ENCODE results near the gene ERC1.
"Not testable (repeated sequence)": the region's sequence is repeated elsewhere in the genome, so short reads cannot be mapped to it uniquely, and the experiment has no call there.

The ERC1 gene

DNA sequence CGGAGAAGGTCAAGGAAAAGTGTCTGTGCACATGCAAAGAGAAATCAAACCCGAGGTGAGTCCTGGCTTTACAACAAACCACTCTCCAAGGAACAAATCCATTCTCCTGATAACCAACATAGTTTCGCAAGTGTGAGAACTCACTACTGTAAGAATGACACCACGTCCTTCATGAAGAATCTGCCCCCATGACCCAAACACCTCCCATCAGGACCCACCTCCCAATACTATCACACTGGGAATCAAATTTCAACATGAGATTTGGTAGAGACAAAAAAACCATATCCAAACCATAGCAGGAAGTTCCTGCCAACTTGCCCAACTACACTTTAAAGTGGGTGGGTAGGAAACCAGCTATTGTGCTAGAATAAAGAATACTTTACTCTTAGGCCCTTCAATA is 2.4 kb upstream of the ERC1 start:
- DNase-seq (ENCODE audit: low spot score): no peak

DNA sequence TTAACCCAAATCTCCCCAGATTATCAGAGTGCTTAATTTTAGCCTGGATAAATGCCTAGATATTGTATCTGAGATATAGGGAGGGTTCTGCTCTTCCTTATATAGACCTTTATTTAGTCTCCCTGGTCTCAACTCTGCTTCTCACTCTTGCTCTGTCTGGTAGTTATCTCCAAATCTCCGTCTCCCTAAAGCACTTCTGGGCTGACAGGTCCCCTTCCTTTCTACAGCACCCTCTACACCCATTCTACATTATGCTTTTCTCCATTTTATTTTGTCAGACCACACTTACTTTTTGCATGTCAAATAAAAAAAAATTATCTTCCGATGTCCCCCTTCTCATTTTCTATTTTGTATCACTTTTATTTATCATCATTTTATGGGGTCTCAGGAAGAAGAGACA is 2.0 kb upstream of the ERC1 start:
- DNase-seq (ENCODE audit: low spot score): no peak

DNA sequence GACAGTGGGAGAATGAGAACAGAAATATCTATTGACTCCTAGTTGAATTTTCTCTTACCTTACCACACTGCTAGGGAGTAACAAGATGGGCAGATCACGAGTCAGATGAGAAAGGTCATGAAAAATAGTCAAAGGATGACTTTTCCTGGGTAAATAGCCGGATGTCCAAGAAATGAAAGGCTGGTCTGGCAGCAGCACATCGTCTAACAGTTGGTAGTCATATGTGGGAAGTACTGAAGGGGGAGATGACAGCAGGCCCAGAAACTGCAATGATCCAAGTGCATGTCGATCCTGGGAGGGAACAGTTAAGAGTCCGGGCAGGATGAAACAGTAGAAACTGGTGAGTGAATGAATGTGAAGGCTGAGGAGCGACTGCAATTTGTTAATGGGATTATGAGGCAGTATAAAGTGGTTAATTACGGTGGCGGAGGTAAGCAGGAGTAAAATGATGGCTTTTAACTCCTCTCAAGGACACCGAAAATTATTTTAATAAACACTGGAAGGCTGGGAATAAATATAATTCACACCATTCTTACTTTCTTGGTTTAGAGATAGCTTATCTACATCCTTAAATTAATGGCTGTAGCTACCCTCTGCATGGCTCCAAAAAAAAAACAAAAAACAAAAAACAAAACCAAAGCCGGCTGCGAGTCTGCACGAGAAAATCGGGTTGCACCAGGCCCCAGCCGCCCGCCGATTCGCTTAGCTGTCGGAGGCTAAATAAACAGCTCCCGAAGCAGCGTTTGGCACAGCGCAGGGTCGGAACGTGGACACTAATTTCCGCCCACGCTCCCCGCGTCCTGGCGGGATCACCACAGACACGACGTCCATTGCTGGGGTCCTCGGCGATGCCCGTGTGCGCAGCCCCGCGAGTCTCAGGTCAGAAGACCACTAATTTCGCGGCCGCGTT is 1.0 kb upstream of the ERC1 start:
- peak; percentile 45 for DNase-seq (ENCODE audit: low spot score)

GRCh38 chr12:991350-992333 is 619 bp downstream of the ERC1 start:
- DNase-seq (ENCODE audit: low spot score): peak; percentile 32

GRCh38 chr12:992647-993046 is 1.6 kb downstream of the ERC1 start:
- DNase-seq (ENCODE audit: low spot score): no peak

- DNase-seq (ENCODE audit: low spot score): no peak
Measured at GRCh38 chr12:996881-997280, 5.9 kb downstream of the ERC1 start.

GRCh38 chr12:997505-997904 is 6.5 kb downstream of the ERC1 start:
- no peak for DNase-seq (ENCODE audit: low spot score)

DNA sequence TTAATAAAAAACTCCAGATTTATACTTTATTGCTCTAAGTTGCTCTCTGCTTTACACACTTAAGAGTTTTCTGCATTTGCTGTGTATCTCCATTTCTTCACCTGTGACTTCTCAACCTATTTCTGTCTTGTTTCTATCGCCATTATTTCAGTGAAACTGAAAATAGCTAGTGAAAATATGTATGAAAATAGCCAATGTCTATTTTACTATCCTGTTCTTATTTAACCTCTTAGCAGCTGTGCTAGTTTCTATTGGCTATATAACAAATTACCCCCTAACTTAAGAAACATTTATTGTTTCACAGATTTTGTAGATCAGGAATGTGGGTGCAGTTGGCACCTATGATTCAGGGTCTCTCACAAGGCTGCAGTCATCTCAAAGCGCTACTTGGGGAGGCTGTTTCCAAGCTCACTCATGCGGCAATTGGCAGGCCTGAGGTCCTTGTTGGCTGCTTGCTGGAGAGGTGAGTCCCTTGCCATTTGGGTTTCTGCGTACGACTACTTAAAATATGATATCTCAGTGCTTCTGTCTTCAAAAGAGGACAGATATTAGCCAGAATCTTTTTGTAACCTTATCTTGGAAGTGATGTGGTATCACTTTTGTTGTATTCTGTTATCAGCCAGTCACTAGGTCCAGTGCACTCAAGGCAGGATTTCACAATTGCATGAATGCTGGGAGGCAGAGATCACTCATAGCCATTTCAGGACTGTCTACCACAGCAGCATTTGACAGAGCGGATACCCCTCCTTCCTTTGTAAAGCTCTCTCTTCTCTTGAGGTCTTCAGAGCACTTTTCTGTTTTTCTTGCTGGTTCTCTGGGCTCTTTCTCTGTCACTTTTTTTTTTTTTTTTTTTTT is 7.2 kb downstream of the ERC1 start:
- DNase-seq (ENCODE audit: low spot score): no peak

GRCh38 chr12:999736-1000135 is 8.7 kb downstream of the ERC1 start:
- not testable (repeated sequence) for DNase-seq (ENCODE audit: low spot score)

GRCh38 chr12:1001507-1001906 is 10.5 kb downstream of the ERC1 start:
- no peak for DNase-seq (ENCODE audit: low spot score)

DNA sequence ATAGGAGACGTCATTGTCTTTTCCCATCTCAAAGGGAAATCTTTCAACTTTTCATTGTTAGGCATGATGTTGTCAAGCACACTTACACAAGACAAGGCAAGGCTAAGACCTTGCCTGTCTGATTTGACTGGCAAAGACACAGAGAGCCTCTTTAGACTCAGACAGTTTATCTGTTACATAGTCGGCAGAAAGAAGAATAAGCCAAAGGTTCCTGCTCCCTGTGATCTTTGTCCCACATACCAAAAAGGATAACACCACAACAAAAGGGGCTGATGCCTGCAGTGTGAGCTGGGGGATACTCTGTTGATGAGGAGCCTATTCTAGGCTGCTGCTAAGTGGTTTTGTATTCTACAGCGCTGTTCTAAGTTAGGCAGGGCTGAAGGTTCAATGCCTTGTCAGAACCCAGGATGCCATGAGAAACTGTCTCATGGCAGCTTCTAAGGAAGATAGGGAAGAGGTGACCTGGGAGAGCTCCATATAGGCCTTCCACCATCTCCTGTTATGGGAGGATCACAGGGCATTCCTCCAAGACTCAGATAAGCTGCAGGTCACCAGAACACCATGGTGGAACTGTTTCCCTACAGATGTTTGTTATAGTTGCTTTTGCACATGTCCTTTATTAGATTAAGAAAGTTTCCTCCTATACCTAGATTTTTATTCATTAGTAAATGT is 12.7 kb downstream of the ERC1 start:
- no peak for DNase-seq (ENCODE audit: low spot score)

DNA sequence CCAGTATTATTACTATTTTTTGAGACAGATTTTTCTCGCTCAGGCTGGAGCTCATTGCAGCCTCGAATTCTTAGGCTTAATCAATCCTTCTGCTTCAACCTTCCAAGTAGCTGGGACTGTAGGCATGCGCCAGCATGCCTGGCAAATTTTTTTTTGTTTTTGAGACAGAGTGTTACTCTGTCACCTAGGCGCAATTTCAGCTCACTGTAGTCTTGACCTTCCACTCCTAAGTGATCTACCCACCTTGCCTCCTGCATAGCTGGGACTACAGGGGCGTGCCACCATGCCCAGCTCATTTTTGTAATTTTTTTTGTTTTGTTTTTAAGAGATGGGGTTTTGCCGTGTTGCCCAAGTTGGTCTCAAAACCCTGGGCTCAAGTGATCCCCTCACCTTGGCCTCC is 15.2 kb downstream of the ERC1 start:
- DNase-seq (ENCODE audit: low spot score): no peak

- DNase-seq (ENCODE audit: low spot score): no peak
Measured at GRCh38 chr12:1007276-1007675, 16.3 kb downstream of the ERC1 start.

DNA sequence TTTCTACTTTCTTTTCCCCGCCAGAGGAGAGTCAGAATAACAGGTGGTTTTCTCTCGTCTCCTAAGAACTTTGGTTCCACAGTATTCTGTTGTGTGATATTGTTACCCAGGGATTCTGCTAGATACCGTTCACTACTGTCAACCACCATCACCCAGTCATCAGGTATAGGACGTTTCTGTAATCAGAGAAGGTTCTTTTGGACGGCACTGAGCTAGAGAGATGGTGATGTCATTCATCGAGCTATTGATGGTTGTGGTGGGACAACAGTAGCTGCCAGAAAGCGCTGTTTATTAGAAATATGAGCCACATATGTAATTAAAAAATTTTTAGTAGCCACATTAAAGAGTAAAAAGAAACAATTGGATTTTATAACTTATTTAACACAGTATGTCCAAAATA is 17.0 kb downstream of the ERC1 start:
- no peak for DNase-seq (ENCODE audit: low spot score)

DNA sequence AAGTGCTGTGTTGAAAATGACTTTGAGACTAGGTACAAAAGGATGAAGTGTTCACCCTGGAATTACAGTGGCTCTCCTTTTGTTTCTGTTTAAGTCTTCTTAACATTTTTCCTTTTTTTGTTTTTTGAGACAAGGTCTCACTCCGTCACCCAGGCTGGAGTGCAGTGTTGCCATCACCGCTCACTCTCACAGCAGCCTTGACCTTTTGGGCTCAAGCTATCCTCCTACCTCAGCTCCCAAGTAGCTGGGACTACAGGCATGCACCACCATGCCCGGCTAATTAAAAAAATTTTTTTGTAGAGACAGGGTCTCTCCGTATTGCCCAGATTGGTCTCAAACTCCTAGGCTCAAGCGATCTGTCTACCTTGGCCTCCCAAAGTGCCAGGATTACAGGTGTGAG is 20.1 kb downstream of the ERC1 start:
- DNase-seq (ENCODE audit: low spot score): no peak

GRCh38 chr12:1013618-1014489 is 22.8 kb downstream of the ERC1 start:
- no peak for DNase-seq (ENCODE audit: low spot score)

DNA sequence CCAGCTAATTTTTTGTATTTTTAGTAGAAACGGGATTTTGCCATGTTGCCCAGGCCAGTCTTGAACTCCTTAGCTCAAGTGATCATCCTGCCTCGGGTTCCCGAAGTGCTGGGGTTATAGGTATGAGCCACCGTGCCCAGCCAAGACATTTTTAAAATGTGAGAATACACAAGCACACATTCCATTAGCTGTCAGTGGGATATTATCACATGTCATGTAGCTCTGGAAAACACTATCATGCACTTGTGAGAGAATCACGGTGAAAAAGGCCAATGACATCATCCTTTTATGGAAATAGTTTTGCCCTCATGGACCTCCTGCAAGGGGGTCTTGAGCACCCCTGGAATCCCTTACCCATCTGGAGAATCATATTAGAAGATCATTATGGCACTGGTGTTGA is 28.3 kb downstream of the ERC1 start:
- DNase-seq (ENCODE audit: low spot score): no peak

GRCh38 chr12:1020389-1020788 is 29.4 kb downstream of the ERC1 start:
- DNase-seq (ENCODE audit: low spot score): no peak

- DNase-seq (ENCODE audit: low spot score): no peak
Measured at GRCh38 chr12:1022032-1022970, 31.3 kb downstream of the ERC1 start.

Measured in CD4-positive, alpha-beta T cell treated with Interleukin-2 at 100 ng/mL for 4 hours (primary cell).